ENCODE measurements around the gene PCBP4.

The PCBP4 gene

DNA sequence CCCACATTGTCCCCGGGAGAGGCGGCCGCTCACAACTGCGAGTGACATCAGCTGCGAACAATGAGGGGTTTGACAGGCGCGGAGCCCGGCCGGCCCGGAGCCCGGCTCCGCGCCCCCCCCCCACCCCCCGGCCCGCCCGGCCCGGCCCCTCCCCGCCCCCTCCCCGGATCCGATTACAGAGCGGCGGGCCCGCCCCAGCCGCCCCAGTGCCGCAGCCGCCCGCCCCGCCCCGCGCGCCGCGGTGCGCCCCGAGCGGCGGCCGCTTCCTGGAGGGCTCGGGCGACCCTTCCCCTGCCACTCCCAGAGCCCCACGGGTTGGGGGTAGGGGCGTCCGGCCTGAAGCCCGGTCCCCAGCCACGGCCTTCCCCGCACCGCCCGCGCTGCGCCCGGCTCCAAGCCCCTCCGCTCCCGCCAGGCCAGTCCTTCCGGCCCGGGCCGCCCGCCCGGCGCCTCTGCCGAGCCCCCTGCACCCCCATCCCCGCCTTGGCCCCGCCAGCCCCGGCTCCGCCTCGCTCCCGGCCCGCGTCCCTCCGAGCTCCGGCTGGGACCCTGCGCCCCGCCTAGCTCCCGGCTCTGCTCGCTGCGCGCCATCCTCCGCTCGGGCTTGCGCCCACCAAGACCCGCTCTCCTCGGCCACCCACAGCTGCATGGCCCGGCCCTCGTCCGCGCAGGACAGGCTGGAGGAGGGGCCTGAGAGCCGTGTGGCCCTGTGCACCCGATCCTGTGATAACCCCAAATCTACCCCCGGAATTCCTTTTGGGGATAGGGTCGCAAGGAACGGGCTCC lies at the start of gene PCBP4:
PCBP4 (minus strand) TSS at position 71 of the 786 bp plus-strand sequence. CDS start 6,214 bp downstream, outside the sequence.
- no peak for DNase-seq

GRCh38 chr3:52015438-52016228 lies 48.4 kb upstream of the PCBP4 start:
- DNase-seq, result no peak

DNA sequence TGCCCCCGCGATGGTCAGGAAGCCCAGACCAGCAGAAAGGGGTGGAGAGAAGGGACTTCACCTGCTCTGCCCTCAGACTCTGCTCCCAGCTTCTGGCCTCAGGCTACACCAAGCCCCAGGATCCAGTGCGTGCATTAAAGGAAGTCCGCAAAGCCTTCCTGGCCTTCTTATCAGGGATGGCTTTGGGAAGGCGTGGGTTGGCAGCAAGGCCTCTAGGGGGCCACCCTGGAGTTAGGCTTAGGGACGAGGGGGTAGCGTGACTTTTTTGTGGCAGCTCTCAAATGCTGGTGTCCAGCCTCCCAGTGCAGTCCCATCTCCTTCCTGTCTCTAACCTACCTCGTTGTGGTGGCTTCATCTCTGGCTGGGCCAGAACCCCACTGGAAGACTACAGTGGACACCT lies 47.4 kb upstream of the PCBP4 start:
- no peak for DNase-seq

GRCh38 chr3:52013802-52014598 lies 46.7 kb upstream of the PCBP4 start:
- no peak for DNase-seq

GRCh38 chr3:52012699-52013098 lies 45.4 kb upstream of the PCBP4 start:
- DNase-seq, result no peak

GRCh38 chr3:52010431-52010830 lies 43.2 kb upstream of the PCBP4 start:
- DNase-seq, result no peak

DNA sequence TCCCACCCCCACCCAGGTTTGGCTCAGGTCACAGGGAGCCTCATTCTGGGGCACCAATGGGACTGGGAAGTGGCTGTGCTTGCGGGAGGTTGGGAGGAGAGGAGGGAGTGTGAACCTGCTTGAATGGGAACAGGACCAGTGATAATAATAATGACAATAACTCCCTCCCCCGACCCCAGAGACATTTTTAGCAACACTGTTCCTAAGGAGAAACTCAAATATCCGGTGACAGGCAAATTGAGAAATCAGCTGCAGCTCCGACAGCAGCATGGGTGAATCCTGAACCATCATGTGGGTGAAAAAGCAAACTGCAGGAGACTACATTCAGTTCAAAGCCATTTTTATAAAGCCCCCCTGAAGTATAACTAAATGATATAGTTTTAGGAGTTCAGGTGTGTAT lies 40.0 kb upstream of the PCBP4 start:
- no peak for DNase-seq

DNA sequence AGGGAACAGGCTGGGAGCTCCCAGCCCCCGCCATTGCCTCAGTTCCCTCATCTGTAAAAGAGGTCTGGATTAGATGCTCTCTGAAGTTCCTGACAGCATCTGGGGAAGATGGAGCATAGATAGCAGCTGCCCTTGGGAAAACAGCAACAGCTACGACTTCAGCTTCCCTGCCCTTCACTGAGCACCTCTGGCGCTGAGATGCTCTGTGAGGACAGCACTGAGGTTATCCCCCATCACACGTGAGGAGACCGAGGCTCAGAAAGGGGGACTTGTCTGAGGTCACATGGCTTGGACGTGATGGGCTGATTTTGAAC lies 39.5 kb upstream of the PCBP4 start:
- DNase-seq, result no peak

GRCh38 chr3:52006017-52006819 lies 39.0 kb upstream of the PCBP4 start:
- DNase-seq, result no peak

GRCh38 chr3:52005571-52005986 lies 38.3 kb upstream of the PCBP4 start:
- DNase-seq, result no peak

- no peak for DNase-seq
Observed at GRCh38 chr3:52004906-52005395, 37.7 kb upstream of the PCBP4 start.

- no peak for DNase-seq
Observed at GRCh38 chr3:52004163-52004787, 37.0 kb upstream of the PCBP4 start.

DNA sequence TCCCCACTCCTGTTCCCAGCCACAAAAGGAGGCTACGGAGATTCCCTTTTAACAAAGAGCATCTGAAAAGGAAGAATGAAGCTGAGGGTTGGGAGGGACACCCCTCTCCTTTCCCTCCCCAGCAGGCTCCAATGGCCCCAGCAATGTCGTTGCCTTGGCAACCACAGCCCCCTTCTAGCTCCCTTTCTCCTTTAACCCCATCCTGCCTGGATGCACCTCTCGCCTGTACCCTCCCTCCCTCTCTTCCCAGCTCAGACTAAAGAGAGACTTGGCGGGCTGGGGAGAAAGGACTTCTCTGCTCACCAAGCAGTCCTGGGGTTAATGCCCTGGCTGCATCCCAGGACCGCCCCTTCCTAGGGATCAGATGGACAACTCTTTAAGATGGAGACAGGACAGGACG lies 35.5 kb upstream of the PCBP4 start:
- no peak for DNase-seq

- no peak for DNase-seq
Observed at GRCh38 chr3:52001443-52001974, 34.3 kb upstream of the PCBP4 start.

DNA sequence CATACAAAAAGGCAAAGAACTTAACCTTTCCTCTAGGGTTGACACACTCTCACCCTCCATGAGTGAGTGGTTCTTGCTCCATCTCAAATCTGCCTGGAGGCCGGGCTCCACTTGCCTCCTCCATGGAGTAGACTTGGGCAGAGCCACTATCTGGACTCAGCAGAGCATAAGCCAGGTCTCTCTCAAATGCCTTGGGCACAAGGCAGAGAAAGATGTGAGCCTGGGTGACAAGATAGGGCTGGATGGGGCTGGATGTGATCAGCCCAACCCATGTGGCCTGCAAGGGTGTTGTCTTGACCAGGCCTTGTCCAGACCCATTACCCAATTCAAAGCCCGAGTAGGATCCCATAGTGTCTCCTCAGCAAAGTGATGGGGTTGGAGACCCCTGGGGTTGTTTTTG lies 32.6 kb upstream of the PCBP4 start:
- DNase-seq, result no peak

GRCh38 chr3:51998774-51999173 lies 31.5 kb upstream of the PCBP4 start:
- DNase-seq, result no peak

DNA sequence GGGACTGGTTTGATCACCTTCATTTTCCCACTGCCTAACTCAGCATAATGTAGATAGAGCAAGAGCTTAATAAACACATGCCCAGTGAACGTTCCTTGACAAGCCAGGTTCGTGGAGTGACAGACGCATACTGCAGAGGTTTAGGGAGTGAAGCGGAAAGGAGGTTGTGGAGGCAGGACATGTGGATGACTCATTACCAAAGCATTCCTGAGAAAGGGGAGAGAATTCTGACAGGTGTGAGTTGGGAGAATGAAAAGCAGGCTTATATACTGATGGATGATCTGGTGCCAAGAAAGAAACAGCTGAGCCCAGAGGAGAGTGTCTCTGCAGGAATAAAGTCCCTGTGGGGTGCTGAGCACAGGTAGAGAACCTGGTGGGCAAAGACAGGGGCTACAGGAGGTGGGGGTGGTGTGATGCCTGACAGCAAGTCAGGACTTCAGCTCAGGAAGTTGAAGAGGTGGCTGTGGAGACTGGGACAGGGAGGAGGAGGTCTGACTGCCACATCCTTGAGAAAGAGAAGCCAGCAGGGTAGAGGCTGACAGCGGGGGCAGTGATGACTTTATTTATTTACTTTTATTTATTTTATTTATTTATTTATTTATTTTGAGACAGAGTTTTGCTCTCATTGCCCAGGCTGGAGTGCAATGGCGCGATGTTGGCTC lies 30.8 kb upstream of the PCBP4 start:
- no peak for DNase-seq

DNA sequence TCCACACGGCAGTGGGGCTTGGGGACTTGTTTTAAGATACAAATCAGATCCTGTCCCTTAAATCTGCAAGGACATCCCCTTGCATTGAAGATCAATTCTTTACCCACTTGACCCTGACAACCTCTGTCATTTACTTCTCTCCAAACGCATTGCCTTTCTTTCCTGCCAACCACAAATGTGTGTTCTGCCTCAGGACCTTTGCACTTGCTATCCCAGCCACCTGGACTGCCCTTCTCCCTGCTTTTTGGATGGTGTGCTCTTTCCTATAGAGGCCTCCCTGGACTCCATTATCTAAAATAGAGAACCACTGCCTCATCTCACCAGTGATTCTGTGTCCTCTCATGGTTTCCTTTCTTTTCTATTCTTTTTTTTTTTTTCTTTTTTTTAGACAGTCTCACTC lies 29.9 kb upstream of the PCBP4 start:
- DNase-seq, result no peak

DNA sequence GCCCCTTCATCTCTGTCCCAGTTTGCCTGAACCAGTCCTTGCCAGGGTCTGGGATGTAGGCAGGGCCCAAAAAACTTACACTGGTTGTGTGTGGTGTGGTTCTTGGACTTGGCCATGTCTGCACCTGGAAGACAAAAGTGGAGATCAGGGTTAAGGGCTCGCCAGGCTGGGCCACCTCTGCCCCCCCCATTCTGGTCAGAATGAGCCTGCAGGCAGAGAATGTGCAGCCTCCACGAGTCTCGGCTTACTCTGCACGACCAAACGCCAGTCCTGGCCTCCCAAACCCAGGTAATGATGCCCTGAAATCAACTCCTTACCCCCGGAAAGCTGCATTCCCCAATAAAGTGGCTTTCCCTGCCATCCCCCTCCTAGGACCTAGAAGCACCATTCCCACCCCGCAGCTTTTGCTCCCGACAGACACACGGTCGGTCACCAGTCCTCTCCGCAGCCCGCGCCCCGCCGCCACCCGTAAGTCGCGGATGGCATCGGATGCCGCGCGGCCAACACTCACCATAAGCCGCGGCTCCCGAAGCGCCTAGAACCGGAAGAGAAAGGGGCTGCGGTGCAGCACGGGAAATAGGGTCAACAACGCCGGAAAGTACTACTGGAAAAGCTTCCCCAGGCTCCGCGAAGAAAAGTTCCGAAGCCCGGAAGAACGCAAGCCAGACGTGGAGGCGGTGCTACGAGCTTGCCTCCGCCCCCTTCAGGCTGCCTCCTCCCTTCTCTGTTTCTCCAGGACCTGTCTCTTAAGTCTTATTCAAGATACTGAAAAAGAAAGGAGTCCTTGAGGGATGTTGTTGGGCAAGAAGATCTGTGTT lies 28.3 kb upstream of the PCBP4 start, which contains the start of gene RPL29:
RPL29 (minus strand) TSS at position 550 of the 818 bp plus-strand sequence; CDS start at position 116, 434 bp downstream.
- DNase-seq, result no peak

DNA sequence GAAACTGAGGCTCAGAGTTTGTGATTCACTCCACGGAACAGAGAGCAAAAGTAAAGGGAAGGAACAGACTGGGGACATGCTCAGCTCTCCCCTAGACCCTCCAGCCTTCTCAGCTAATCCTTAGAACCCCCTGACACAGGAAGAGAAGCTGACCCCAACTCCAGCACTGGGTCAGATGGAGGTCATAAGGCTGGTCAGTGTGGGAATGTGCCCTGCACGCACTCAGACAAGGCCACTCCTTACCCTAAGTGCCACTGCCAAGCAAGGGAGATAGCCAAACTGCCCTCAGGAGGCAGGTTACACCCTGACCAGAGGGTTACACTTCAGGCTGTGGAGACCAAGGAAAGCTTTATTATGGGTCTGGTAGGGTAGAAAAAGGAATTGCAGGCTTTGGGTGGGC lies 27.3 kb upstream of the PCBP4 start:
- no peak for DNase-seq

All from cortex of kidney (tissue), 1 donor.